Stimulated activated CD4-positive, alpha-beta T cell treated with anti-CD3 and anti-CD28 coated beads, Interleukin-12 subunit alpha, Interleukin-12 subunit beta, amount 100 ng/mL, for 24 hours (primary cell): ENCODE results near the gene SYT9.
"Not testable (repeated sequence)": the region's sequence is repeated elsewhere in the genome, so short reads cannot be mapped to it uniquely, and the experiment has no call there.

Source experiments
- DNase-seq, 2 experiments: peaks; one replicate each; pipeline ENCODE4 v3.0.0-alpha.2; 2020; ENCODE audit warnings: low read depth in 2 of 2

The SYT9 gene

DNA sequence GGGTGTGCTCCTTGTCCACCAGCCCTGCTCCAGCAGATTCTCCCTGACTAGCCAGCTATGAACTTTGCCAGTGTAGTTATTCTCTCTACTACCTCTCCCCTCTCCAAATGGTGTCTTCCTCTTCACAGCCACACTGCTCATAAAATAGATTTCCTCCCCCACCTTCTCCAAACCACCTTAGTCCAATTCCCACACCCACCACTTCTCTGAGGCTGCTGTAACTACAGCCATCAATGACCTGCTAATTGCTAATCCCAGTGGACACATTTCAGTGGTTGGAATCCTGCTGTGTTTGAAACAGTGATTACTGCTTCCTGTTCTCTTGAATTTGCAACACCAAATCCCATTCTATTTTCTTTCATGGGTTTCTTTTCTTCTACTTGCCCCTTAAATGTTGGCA, 23.4 kb downstream of the SYT9 start:
- no peak for DNase-seq

DNA sequence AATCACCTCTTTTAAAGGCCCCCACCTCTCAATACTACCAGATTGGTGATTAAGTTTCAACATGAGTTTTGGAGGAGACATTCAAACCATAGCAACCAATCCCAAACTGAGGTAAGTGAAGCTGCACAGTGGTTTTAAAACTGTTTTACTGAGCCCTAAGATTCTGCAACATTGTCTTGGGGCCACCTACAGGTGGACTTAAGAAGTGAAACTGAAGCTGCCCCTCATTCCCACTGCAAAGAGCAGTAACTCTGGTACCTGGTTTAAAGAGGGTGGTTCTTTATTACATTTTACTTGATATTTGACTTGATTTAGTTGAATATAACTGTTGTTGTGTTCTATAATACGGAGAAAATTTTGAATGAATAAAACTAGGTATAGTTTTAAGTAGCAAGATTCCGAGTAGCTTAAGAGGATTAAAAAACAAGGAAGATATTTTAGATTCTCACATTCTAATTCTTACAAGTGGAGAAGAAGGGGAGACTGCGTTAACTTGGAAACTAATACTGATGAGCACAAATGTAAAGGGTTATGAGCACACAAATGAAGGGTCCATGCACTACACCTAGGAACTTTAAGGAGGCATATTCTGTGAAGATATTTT, 26.7 kb downstream of the SYT9 start:
- DNase-seq: no peak

DNA sequence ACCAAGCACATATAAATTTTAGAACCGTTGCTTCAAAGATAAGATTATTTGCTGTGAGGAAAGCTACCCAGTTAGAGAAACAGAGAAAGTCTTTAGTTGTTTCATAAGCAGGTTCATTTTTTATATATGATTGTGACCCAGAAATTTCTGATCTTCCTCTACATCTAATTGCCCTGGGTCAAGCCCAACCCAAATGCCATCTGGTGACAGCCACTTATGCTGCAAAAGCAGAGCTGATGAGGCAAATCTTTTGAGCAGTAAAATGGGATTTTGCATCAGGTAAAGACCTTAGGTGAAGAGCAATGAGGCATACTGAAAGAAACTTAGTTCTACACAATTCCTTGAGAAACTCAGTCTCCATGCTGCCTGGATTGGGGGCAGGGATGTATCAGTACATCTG, 28.0 kb downstream of the SYT9 start:
- no peak for DNase-seq

DNA sequence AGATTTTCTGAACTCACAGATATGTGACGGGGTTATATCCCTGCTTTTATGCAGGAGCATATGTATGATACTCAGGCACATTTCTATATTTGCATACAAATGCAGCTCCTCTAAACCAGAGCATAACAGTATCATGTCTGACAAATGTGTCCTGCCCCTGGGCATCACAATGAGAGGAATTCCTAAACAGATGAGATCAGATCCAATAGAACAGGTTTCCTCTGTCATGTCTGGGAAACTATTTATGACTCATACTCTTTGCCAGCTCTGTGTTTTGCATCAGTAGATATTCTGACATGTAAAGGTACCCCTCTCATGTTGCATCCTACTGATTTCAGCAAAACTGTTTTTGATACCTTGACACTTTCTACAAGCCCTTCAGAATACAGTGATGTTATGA, 29.4 kb downstream of the SYT9 start:
- DNase-seq: no peak

DNA sequence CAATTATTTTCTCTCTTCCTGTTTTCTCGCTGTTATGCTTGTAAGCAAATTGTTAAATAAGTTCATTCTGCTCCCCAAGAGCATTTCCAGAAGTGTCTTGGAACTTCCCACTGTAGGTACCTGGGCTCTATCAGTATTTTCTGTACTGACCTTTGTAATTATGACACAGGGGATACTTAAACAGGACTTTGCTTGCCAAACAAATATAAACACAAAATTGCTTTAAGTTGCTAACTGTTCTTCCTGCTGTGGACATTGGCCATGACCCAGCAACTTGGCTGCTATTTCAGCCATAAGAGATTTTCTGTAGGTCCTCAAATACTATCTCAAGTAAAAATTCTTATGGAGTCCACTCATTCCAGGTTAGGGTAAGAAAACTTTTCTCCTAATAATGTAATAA, 30.1 kb downstream of the SYT9 start:
- no peak for DNase-seq

DNA sequence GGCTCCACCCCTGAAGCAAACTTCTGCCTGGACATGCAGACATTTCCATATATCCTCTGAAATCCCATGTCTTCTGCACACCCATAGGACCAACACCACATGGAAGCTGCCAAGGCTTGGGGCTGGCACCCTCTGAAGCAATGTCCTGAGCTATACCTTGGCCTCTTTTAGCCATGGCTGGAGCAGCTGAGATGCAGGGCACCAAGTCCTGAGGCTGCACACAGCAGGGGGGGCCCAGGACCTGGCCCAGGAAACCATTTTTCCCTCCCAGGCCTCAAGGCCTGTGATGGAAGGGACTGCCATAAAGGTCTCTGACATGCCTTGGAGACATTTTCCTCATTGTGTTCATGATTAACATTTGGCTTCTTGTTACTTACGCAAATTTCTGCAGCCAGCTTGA, 34.5 kb downstream of the SYT9 start:
- no peak for DNase-seq

DNA sequence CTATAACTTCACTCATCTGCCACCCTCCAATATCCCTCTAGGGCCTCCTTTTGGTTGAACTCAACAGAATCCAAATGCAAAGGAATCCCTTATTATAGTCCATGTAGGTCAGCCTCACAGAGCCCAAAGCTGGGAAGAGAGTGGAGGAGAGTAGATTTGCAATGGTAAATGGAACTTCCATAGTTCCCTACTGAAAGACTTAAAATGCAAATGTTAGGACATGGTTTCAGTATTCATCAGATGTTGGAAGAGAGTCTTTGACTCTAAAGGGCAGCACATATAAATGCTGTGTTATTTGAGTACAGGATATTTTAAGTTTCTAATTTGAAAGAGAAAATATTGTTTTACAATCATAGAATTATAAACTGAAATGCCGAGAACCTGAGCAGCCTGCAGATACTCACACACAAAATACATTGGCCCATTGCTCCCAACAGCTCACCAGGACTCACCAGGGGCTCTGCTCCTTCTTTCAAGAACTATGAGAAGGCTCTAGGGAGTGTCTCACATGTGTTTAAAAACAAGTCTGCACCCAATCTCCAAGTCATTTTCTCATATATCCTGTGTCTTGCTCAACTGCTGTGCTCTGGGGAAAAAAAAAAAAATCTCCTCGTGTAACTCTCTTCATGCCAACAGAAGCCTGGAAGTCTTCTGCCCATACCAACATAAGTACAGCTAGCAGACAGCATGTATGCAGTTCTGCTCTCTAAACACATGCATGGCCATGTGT, 39.6 kb downstream of the SYT9 start:
- no peak for DNase-seq

DNA sequence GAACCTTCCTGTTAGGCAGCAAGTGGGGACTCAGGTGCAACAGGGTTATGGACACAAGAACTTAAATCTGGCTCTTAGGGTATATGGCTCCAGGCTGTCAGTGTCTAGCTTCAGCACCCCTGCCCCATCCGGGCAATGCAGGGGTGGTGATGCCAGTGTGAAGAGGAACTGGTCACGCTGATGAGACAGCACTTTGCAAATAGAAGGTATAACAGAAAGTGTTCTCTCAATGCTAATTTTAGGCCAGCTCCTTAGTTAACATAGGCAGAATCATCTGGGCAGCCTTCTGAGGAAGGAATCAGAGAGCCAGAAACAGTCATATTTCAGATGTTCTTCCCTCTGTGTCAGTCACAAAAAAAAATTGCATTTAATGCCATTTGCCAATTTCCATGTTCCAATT, 41.2 kb downstream of the SYT9 start:
- DNase-seq: no peak

DNA sequence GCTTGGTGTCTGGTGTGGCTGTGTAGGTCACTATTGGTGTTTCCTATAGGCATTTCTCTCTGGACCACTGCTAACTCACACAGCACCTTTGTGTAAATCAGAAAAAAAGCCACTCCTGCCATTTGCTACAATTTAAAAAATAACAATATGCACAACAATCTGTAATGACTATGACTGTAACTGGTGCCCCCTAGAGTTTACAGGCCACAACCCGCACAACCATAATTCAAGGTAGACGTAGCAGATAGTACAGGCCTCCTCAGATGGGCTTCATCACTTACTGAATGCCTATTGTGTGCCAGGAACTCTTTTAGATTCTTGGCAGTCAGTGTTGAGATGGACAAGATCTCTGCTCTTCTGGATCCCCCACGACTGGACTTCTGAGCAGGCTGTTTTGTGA, 47.7 kb downstream of the SYT9 start:
- no peak for DNase-seq

DNA sequence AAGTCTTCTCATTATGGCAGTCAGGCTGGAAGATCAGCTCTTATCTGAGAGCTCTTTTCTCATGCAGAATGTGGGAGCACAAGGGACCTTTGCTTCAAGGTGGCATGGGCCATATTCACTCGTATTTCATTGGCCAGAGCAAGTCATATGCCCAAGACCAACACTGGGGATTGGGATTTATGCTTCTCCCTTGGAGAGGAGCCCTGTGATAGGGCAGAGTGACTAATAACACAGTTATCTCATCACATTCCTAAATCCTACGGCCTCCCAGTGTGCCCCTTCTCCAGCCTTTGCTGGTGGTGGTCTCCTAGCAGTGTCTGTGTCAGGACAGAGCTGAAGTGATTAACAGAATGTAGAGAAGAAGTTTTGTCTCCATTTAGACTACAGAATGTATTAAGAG, 48.6 kb downstream of the SYT9 start:
- DNase-seq: no peak

DNA sequence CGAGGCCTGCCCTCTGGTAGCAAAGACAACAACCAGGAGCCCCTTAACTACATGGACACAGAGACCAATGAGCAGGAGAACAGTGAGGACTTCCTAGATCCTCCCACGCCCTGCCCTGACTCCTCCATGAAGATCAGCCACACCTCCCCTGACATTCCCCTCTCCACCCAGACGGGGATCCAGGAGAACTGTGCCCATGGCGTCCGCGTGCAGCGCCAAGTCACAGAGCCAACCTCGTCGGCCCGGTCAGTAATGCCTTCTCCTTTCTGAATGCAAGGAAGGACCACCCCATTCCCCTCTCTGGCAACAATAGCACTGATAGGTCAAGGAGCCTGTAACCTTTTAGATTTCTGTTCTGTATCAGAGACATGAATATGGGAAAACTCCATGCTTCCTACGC, 51.4 kb downstream of the SYT9 start:
- DNase-seq: no peak

DNA sequence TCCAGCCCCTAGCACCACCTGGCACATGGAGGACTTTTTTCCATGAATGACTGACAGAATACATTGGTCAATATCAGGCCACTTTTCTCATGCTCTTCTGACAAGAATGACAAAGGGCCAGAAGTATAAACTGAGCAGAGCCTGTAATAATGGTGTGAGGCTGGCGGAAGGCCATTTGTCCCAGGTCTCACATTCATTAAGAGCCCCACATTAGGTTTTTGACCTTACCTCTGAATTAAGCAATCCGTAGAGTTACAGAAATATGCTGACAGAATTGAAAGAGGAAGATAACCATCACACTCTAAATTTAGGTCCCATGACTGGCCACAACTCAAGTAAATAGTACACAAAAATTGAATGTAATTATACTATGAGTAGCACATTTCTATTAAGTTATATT, 55.2 kb downstream of the SYT9 start:
- DNase-seq: no peak

DNA sequence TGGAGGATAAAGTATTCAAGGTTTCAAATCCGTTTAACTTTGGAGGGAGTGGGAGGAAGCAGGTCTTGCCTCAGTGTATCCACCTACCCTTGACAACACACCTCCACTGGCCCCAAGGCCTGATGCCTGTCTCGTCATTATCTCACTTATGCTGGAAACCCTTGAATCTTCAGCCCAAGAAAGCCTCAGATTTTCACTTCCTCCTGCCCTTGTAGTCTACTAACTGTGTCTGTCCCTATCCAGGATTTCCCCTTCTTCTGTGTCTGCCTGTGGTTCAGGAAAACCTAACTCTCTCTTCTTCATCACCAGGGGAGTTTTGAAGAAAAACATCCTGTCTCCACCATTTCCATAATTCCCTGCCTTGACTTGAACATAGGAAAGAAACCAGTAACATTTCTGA, 56.1 kb downstream of the SYT9 start:
- DNase-seq: no peak

DNA sequence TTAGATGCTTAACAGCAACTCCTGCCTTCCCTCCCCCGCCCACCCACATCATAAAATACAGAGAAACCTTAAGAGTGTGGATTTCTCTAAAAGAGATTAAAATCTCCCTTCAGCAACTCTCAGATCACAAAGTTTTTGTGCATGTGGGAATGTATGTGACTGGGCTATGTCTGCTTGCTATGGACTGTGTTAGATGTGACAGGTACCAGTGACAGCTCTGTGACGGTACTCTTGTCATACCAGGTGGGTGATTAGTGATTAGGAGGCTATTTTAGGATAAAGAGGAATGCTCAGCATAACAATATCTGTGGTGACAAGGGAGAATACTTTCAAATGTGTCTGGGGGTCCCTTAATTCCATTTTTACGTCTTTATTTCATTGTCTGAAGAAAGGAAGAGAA, 60.2 kb downstream of the SYT9 start:
- no peak for DNase-seq

DNA sequence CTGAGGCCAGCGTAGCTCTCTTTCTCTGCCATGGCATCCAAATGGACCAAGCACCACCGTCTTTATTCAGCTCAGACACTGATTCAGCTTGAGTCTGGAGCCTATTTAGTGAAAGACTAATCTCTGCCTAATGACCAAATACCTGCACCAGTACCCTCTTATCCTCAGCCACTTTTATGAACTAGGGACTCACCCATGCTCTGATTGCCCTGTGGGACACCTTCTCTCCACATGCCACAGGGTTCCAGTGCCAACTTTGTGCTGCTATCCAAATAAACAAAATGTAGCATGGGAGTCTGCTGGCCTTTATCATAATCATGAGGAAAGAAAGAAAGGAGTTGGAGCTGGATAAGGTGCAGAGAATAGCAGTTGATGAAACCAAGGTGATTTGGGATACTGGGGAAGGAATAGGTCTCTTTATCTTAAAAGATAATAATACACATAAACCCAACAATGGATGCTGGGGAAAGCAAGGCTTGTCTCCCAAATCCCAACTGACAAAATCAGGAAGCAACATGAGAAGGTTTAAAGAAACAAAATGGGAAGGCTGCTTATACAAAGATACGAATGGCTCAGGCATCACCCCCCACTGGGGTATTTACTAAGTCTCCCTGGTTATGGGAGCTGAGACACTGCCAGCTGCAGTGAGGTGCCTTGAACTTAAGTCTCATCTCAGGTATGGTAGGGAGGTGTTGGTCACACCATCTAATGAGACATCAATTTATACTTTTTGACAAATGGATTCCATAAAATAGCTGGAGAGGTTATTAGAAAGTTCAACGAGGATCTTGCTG, 63.3 kb downstream of the SYT9 start:
- DNase-seq: no peak

DNA sequence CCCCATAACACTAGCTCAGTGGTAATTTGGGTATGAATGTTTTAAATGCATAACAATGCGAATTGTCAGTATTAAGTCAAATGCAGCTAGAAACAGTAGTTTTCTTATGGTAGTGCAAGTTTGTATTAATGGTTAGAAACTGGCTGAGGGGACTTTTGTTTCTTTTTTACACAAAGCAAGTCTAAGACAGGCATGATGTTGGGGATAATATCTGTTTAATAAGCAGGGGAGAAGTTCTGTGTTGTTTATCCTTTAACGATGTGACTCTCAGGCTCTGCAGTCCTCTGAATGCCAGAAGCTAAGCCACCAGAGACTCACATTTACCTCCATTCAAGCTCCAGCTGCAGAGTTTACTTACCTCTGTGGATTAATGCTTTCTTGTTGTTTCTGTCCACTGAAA, 67.8 kb downstream of the SYT9 start:
- DNase-seq: no peak

DNA sequence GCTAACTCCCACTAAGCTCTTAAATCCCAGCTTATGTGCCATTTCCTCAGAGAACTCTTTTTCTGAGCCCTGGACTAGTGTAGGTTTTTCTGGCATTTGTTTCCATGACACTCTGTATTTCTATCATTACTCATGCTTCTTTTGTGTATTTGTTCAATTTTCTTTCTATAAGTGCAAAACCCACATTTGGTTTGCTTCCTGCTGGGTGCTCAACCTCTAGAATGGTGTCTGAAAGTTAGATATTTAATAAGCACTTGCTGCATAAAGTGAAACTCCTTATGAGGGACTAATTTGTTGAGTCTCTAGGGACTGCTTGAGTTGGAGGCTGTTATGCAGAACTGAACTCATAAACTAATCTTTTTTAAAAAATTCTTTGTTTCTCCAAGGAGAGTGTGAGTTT, 68.6 kb downstream of the SYT9 start:
- DNase-seq: no peak

DNA sequence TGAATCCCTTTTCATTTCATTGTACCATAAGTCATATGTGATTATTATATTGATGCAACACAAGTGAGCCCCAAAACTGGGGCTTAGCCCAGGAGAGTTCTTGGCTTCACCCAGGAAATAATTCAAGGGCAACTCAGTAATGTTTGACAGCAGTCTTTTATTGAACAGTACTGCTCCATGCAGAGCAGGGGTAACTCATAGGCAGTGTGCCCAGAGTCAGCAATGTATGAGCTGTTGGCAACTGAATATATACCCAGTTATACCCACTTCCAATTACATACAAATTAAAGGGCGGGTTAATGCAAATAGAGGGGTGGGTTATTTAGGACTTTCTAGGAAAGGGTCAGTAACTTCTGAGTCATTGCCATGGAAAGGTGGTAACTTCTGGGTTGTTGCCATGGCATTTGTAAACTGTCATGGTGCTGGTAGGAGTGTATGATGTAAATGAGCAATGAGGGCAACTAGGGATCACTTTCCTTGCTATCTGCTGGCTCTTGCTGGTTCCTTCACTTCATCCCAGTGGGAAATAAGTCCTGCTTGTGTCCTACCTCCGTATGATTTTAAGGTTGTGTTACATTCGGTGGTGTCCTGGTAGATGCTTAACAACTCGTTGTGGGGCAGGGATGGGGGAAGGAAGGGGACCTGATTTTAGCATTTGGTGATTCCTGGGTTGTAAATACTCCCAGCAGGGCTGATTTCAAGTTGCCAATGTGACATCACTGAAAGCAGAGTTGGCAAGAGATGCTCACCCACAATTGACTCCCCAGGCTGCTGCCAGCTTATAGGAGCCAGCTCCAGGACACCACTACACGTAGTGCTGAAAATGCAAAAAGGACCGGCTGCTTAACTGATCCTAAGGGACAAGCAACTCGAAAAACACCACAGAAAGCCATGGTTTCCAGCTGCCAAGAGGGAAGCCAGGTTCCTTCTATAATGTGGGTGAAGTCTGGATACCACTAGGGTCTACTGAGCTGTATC, 70.1 kb downstream of the SYT9 start:
- DNase-seq: no peak

DNA sequence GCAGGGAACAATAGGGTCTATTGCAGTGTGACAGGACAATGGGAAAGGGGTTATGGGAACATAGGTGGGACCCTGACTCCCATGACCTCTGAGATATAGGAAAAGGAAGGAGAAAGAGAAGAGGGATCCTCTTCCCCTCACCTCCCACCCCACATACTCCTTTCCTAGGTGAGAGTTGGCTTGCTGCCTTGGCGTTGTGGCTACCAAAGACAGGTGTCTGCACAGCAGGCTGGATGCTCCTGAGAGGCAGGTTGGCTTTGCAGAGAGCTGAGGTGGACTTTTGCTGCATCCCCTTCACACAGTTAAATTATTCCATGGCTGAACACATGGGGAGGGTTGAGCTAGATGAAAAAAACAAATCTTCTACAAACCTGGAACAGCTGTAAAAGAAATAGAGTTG, 80.7 kb downstream of the SYT9 start:
- DNase-seq: no peak

DNA sequence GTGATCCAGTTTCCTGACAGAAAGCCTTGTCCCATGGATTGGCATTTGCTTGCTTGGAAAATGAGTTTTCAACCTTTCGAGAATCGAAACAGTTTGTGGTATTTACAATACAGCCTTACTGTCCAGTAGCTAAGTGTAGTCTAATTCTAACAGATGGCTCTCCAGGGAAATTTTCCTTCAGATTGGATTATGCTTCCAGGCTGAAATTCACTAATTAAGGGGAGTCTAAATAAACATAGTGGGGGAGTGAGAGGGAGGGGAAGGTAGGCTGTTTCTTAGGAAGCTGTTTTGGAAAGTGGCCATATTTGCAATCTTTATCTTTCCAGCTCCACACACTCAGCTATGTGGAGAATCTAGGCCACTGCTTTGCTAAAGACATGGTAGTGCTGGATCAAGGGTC, 81.3 kb downstream of the SYT9 start:
- DNase-seq: no peak

DNA sequence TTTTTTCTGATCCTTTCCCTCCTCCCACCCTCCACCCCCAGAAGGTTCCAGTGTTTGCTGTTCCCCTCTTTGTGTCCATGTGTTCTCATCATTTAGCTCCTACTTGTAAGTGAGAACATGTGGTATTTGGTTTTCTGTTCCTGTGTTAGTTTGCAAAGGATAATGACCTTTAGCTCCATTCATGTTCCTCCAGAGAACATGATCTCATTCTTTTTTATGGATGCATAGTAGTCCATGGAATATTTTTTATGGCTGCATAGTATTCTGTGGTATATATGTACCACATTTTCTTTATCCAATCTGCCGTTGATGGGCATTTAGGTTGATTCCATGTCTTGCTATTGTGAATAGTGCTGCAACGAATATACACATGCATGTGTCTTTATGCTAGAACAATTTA, 83.7 kb downstream of the SYT9 start:
- DNase-seq: not testable (repeated sequence)

DNA sequence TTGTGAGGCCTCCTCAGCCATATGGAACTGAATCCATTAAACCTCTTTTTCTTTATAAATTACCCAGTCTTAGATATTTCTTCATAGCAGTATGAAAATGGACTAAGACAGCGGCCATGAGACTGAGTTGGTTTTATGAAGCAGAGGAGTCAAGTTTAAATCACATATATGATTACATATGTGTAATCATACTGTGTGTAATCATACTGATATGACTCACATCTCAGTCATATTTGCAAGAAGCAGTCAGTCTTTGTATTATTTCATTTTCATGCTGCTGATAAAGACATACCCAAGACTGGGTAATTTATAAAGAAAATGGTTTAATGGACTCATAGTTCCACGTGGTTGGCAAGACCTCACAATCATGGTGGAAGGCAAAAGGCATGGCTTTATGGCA, 89.8 kb downstream of the SYT9 start:
- DNase-seq: no peak
